Panc1 (cell line): ENCODE measurements around the gene ABHD16B.

Source experiments
- CTCF ChIP-seq: fragments of 450-650 bp; IDR thresholded peaks from 2 replicates; pipeline ENCODE4 v1.5.1; 2017; ENCODE audit warnings: mild to moderate bottlenecking
- SIN3A ChIP-seq: IDR thresholded peaks from 2 replicates; pipeline ENCODE4 v1.6.1; 2012; ENCODE audit warnings: low read depth, mild to moderate bottlenecking, low read length, moderate library complexity, borderline replicate concordance; ENCODE audit not compliant: insufficient read depth
- TCF7L2 ChIP-seq: IDR thresholded peaks from 2 replicates; pipeline ENCODE4 v1.6.1; 2011; ENCODE audit warnings: mild to moderate bottlenecking, low read depth, low read length, inconsistent platforms

DNA sequence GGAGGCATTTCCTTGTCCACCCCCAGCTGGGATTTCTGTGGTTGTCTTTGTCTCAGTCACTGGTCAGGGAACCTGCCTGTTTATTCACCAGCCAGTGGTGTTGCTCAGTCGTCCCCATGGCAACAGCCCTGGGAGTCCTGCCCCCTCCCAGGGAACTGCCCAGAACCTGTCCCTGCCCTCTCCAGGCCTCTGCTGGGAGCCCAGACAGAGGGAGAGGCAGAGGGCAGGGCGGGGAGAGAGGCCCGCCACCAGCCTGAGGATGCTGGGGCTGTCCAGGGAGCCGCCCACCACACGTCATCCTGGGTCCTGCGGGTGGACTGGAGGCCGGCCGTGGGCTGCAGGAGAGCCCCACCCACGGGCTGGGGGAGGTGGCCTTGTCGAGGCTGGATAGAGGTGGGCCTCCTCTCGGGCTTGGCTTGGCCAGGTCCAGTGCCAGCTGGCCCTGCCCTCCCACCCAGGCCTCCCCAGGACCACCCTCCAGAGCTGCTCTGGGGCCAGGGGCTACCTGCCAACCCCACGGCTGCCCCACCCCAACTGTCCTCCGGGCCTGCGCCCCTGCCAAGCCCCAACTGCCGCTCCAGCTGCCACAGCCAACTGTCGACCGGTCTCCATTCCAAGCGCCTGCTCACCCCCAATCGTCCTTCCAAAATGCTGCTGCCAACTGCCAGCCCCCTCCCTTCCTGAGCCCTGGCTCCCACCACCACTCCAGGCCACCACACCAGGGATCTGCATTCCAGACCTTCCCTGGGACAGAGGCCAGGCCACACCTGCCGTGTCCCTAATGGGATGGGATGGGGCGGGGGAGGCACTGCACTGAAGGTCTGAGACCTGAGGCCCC lies 26.1 kb upstream of the ABHD16B start:
- TF ChIP-seq CTCF (no peak), TCF7L2 (no peak), SIN3A (no peak)
